ENCODE results near the gene OR2K2.
"Not testable (repeated sequence)": the region's sequence is repeated elsewhere in the genome, so short reads cannot be mapped to it uniquely, and the experiment has no call there.

Gene OR2K2

DNA sequence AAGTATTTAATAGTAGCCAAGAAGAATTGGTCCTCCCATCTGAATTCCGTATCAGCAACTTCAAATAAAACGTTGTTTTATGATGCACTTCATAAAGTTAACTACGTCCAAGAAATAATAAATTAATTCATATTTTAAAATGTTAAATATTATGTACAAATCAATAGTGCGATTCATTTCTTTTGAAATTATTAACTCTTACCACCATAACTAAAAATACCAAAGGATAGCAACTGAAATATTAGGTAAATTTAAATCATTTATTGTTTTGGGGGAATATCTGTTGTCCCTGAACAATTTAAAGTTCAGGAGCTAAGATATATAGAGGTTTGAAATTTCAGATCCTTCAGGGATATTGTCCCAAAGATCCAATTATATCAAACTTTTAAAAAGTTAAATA lies at the start of gene OR2K2:
Gene OR2K2, minus strand, starts transcription at position 101 of the 400 bp plus-strand sequence. CDS start 1,791 bp downstream, outside the sequence.
- DNase-seq, result no peak

GRCh38 chr9:111375817-111376564 lies 46.0 kb upstream of the OR2K2 start:
- no peak for DNase-seq

GRCh38 chr9:111375062-111375461 lies 45.0 kb upstream of the OR2K2 start:
- no peak for DNase-seq

DNA sequence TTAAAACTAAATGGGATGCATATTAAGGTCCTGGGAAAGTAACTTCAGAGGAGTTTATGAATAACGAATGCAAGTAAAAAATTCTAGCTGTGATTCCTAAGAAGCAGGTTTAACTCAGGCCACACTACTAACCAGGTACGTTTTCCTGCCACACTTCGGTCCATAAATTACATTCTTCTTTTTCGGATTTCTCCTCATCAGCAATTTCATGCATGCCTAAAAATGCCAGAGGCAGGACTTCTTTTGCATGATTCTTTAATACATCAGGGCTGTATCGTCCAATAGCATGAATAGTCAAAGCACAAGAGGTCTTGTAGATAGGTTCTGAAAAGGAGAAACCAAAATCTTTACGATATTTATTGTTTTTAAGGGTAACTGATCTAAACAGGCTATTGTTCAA lies 42.3 kb upstream of the OR2K2 start:
- DNase-seq, result no peak

GRCh38 chr9:111366978-111367377 lies 37.0 kb upstream of the OR2K2 start:
- no peak for DNase-seq

- no peak for DNase-seq
Observed at GRCh38 chr9:111362526-111362925, 32.5 kb upstream of the OR2K2 start.

GRCh38 chr9:111360881-111361280 lies 30.9 kb upstream of the OR2K2 start:
- DNase-seq, result no peak

GRCh38 chr9:111356481-111357244 lies 26.6 kb upstream of the OR2K2 start:
- DNase-seq, result no peak

DNA sequence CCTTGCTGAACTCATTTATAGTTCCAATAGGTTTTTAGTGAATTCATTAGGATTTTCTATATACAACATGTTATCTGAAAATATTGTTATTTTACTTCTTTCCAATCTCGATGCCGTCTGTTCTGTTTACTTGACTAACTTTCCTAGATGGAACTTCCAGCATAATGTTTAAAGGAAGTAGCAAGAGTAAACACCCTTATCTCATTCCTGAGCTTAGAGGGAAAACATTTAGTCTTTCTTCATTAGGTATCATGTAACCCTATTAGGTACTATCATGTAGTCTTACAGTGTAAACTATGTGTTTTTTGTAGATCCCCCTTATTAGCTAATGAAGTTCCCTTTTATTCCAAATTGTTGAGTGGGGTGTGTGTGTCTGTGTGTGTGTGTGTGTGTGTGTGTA lies 22.5 kb upstream of the OR2K2 start:
- no peak for DNase-seq

- no peak for DNase-seq
Observed at GRCh38 chr9:111350556-111350955, 20.5 kb upstream of the OR2K2 start.

DNA sequence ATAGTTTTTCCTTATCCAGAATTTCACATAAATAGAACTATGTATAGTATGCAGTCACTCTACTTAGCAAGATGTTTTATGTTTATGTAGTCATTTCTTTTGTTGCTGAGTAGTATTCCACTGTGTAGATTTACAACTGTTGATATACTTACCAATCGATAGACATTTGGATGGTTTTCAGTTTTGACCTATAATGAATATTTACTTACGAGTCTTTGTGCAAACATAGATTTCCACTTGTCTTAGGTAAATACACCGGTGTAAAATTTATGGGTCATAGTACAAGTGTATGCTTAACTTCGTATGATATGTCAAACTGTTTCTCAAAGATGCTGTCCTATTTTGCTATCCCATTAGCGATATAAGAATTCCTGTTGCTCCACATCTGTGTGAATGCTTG lies 19.7 kb upstream of the OR2K2 start:
- no peak for DNase-seq

- no peak for DNase-seq
Observed at GRCh38 chr9:111348821-111349271, 18.8 kb upstream of the OR2K2 start.

DNA sequence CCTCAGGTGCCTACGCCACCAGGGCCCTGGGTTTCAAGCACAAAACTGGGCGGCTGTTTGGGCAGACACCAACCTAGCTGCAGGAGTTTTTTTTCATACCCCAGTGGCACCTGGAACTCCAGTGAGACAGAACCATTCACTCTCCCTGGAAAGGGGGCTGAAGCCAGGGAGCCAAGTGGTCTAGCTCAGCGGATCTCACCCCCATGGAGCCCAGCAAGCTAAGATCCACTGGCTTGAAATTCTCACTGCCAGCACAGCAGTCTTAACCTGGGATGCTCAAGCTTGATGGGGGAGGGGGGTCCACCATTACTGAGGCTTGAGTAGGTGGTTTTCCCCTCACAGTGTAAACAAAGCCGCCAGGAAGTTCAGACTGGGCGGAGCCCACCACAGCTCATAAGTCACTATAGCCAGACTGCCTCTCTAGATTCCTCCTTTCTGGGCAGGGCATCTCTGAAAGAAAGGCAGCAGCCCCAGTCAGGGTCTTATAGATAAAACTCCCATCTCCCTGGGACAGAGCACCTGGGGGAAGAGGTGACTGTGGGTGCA lies 4.4 kb upstream of the OR2K2 start:
- DNase-seq, result not testable (repeated sequence)

- DNase-seq, result no peak
Observed at GRCh38 chr9:111320631-111321030, 9.4 kb downstream of the OR2K2 start.

DNA sequence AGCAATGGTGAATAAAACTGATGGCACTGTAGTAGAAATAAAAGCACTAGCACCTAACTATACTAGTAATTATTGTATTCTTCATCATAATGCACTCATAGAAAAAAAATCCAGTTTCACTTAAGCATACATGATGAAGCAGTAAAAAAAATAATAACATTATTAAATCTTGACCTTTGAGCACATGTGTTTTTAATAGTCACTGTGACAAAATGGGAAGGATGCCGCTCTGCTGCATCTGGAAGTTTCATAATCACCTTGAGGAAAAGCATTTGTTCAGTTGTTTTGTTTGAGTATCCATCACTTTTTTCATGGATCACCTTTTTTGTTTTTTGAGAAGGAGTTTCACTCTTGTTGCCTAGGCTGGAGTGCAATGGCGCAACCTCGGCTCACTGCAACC lies 13.2 kb downstream of the OR2K2 start:
- DNase-seq, result no peak

DNA sequence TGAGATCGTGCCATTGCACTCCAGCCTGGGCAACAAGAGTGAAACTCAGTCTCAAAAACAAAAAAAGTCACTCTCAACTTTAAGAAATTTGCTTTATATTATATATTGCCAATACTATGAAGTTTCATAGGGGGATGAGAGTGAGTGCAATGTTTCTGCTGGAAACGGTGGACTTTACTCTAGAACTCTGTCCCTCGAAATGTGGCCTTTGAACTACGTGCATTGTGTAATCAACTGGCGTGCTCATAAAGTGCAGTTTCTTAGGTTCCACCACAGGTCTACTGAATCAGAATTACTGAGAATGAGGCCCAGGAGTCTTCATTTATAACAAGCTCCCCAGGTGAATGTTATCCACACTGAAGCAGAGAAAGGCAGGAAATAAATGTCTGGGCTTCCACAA lies 24.1 kb downstream of the OR2K2 start:
- DNase-seq, result no peak

GRCh38 chr9:111304000-111304399 lies 26.0 kb downstream of the OR2K2 start:
- not testable (repeated sequence) for DNase-seq

GRCh38 chr9:111301195-111301594 lies 28.8 kb downstream of the OR2K2 start:
- no peak for DNase-seq

DNA sequence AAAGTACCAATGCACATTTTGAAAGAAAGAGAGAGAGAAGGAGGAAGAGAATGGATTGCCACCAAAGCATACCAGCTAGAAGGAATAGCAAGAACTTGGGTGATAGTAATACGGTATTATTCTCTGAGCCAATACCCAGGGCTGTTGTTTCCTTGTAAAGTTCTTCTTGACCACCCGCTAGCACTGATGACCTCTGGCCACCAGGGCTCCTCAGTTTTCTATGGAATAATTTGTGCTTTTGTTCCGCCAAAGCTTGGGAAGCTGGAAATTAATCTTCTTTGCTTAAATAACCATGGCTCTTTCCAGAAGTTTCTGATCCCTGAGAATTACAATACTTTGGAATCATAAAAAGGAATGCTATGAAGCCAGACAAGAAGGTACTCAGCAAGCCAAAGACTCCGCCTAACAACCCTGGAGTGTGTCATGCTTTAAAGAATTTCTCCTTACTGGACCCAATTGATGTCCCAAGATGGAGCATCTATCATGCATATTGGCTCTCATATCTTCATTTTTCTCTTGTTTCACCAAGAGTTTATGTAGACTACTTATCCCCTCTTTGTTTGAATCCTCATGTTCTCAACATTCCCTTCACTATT lies 29.8 kb downstream of the OR2K2 start:
- no peak for DNase-seq

- not testable (repeated sequence) for DNase-seq
Observed at GRCh38 chr9:111299599-111299966, 30.4 kb downstream of the OR2K2 start.

GRCh38 chr9:111298731-111299598 lies 31.1 kb downstream of the OR2K2 start:
- DNase-seq, result no peak

GRCh38 chr9:111298111-111298510 lies 31.9 kb downstream of the OR2K2 start:
- no peak for DNase-seq

Measured in NCI-H2081 treated with DMSO at 0.1 percent for 48 hours (cell line).